ENCODE data around the gene OR7G2.

DNA sequence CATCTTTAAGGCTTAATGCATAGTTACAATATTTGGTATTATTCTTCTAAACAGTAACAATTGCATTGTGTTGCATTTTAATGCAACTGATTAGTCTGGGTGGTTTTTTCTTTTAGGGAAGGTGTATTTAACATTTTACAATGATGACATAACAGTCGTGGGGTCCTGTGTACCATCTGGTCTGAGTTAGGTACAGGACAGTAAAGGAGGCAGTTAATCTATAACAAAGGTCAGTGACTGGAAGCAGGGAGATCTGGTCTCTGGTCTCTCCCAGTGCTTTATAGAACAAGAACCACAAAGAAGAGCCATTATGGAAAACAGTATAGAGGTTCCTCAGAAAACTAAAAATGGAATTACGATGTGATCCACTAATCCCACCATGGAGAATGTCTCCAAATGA, 2.7 kb upstream of the OR7G2 start:
- TF ChIP-seq POLR2A (IDR thresholded peaks at IDR 0.05) (no peak), EP300 (IDR thresholded peaks at IDR 0.05) (no peak), POLR2AphosphoS5 (IDR thresholded peaks at IDR 0.05) (no peak)
- TF ChIP-seq, protein P1, sequence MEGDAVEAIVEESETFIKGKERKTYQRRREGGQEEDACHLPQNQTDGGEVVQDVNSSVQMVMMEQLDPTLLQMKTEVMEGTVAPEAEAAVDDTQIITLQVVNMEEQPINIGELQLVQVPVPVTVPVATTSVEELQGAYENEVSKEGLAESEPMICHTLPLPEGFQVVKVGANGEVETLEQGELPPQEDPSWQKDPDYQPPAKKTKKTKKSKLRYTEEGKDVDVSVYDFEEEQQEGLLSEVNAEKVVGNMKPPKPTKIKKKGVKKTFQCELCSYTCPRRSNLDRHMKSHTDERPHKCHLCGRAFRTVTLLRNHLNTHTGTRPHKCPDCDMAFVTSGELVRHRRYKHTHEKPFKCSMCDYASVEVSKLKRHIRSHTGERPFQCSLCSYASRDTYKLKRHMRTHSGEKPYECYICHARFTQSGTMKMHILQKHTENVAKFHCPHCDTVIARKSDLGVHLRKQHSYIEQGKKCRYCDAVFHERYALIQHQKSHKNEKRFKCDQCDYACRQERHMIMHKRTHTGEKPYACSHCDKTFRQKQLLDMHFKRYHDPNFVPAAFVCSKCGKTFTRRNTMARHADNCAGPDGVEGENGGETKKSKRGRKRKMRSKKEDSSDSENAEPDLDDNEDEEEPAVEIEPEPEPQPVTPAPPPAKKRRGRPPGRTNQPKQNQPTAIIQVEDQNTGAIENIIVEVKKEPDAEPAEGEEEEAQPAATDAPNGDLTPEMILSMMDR (IDR thresholded peaks at IDR 0.05), result no peak

Data from suprapubic skin (tissue), 4 donors.